IMR-90 (cell line): ENCODE measurements around the gene CXCL3. TPM values are rescaled to one million over a fixed set of nuclear protein-coding genes. Genes with fewer than 3 reads are reported as not detected.

Source experiments
- ATAC-seq: fragments of 200-7000 bp; cut with Tn5 transposase; 2 replicates; pipeline ENCODE4 v1.9.1; 2020; ENCODE audit warnings: low read depth, mild to moderate bottlenecking, moderate library complexity
- BruUV-seq: library from RNA; stranded (reverse); fragments of 400-500 nt; replicated peaks from 2 replicates; lab custom pipeline; 2021; lab: Mats Ljungman, UMichigan
- CTCF ChIA-PET: fragments of 300-600 bp; formaldehyde crosslinking; extraction: SDS; loops from one replicate; lab custom pipeline; 2021; ENCODE audit warnings: antibody characterized with exemption; lab: Yijun Ruan, JAX
- POLR2A ChIA-PET: fragments of 300-600 bp; sonication (Branson Sonifier 250); formaldehyde crosslinking; loops from one replicate; lab custom pipeline; 2022; ENCODE audit warnings: antibody characterized with exemption; ENCODE audit not compliant: unreplicated experiment; lab: Charles Lee
- DNase-seq: peaks from one replicate; pipeline ENCODE4 v3.0.0; 2013
- H2AFZ ChIP-seq: replicated peaks from 2 replicates; pipeline ENCODE3; 2013; ENCODE audit warnings: low read length, mild to moderate bottlenecking; ENCODE audit not compliant: poor library complexity
- H2AK5ac ChIP-seq: 2 replicates; pipeline ENCODE4 v1.6.1; 2013; ENCODE audit warnings: low read depth, low read length, inconsistent platforms
- H2AK9ac ChIP-seq: replicated peaks from 2 replicates; pipeline ENCODE3; 2013; ENCODE audit warnings: mild to moderate bottlenecking, low read depth, low read length, moderate library complexity; ENCODE audit not compliant: poor library complexity
- H2BK120ac ChIP-seq: 2 replicates; pipeline ENCODE4 v1.6.1; 2013; ENCODE audit warnings: low read depth, low read length, inconsistent platforms
- H2BK15ac ChIP-seq: 3 replicates; pipeline ENCODE4 v1.6.1; 2013; ENCODE audit warnings: low read depth, low read length, inconsistent platforms
- H2BK20ac ChIP-seq: 2 replicates; pipeline ENCODE4 v1.6.1; 2013; ENCODE audit warnings: low read depth, mild to moderate bottlenecking, inconsistent platforms, low read length, moderate library complexity
- H2BK5ac ChIP-seq: 2 replicates; pipeline ENCODE4 v1.6.1; 2013; ENCODE audit warnings: mild to moderate bottlenecking, low read depth, low read length, inconsistent platforms; ENCODE audit not compliant: poor library complexity, severe bottlenecking
- H3K14ac ChIP-seq: replicated peaks from 2 replicates; pipeline ENCODE4 v1.6.1; 2013; ENCODE audit warnings: low read depth, low read length, inconsistent platforms
- H3K18ac ChIP-seq: 2 replicates; pipeline ENCODE4 v1.6.1; 2013; ENCODE audit warnings: low read depth, low read length, control low read depth
- H3K23ac ChIP-seq: 2 replicates; pipeline ENCODE4 v1.6.1; 2013; ENCODE audit warnings: low read depth, low read length, inconsistent platforms
- H3K27ac ChIP-seq: 2 replicates; pipeline ENCODE4 v1.5.1; 2013; ENCODE audit warnings: mild to moderate bottlenecking, control low read depth, low read length; ENCODE audit not compliant: insufficient read depth
- H3K27me3 ChIP-seq: 2 replicates; pipeline ENCODE4 v1.6.1; 2013; ENCODE audit warnings: low read length; ENCODE audit not compliant: control insufficient read depth, insufficient read depth
- H3K36me3 ChIP-seq: 2 replicates; pipeline ENCODE4 v1.6.1; 2013; ENCODE audit warnings: low read length, mixed read lengths; ENCODE audit not compliant: control insufficient read depth, insufficient read depth
- H3K4ac ChIP-seq: 2 replicates; pipeline ENCODE4 v1.6.1; 2013; ENCODE audit warnings: low read depth, low read length, inconsistent platforms
- H3K4me1 ChIP-seq: 2 replicates; pipeline ENCODE4 v1.6.1; 2013; ENCODE audit warnings: low read length, mixed read lengths; ENCODE audit not compliant: control insufficient read depth, insufficient read depth
- H3K4me2 ChIP-seq: 2 replicates; pipeline ENCODE4 v1.6.1; 2013; ENCODE audit warnings: low read depth, mild to moderate bottlenecking, control low read depth, low read length, moderate library complexity
- H3K4me3 ChIP-seq: 2 replicates; pipeline ENCODE4 v1.5.1; 2013; ENCODE audit warnings: low read depth, mild to moderate bottlenecking, control low read depth, low read length, moderate library complexity; ENCODE audit not compliant: insufficient read depth
- H3K56ac ChIP-seq: 2 replicates; pipeline ENCODE4 v1.6.1; 2013; ENCODE audit warnings: low read length, inconsistent platforms; ENCODE audit not compliant: insufficient read depth; ENCODE audit errors: extremely low read depth
- H3K79me1 ChIP-seq, 2 experiments: 2 replicates each; pipeline ENCODE4 v1.6.1; 2013; ENCODE audit warnings: low read length in 2 of 2, inconsistent platforms in 1 of 2, low read depth in 1 of 2
- H3K9ac ChIP-seq: 2 replicates; pipeline ENCODE4 v1.6.1; 2013; ENCODE audit warnings: low read depth, low read length, control low read depth
- H3K9me1 ChIP-seq: 2 replicates; pipeline ENCODE4 v1.6.1; 2013; ENCODE audit warnings: low read length, inconsistent platforms; ENCODE audit not compliant: insufficient read depth
- H3K9me3 ChIP-seq: 2 replicates; pipeline ENCODE4 v1.6.1; 2013; ENCODE audit warnings: low read length; ENCODE audit not compliant: control insufficient read depth, insufficient read depth
- H4K20me1 ChIP-seq: 2 replicates; pipeline ENCODE4 v1.6.1; 2013; ENCODE audit warnings: low read length, inconsistent platforms; ENCODE audit not compliant: insufficient read depth
- H4K5ac ChIP-seq: 2 replicates; pipeline ENCODE4 v1.6.1; 2013; ENCODE audit warnings: mild to moderate bottlenecking, low read depth, low read length, control low read depth
- H4K8ac ChIP-seq, 2 experiments: 2 replicates each; pipeline ENCODE4 v1.6.1; 2013; ENCODE audit warnings: low read depth in 2 of 2, low read length in 2 of 2, control low read depth in 1 of 2, inconsistent platforms in 1 of 2
- H4K91ac ChIP-seq: 2 replicates; pipeline ENCODE4 v1.6.1; 2013; ENCODE audit warnings: low read depth, low read length, inconsistent platforms; ENCODE audit not compliant: insufficient read depth
- CEBPB ChIP-seq: IDR thresholded peaks from 2 replicates; pipeline ENCODE4 v1.6.1; 2012; ENCODE audit warnings: low read depth, low read length, improper control_type of control experiment
- NFE2L2 ChIP-seq: fragments of 150-350 bp; IDR thresholded peaks from 2 replicates; pipeline ENCODE4 v1.6.1; 2016; ENCODE audit warnings: low read depth, mild to moderate bottlenecking, low read length
- POLR2A ChIP-seq: IDR thresholded peaks from 2 replicates; pipeline ENCODE4 v1.6.1; 2012; ENCODE audit warnings: mild to moderate bottlenecking, low read depth, low read length
- RAD21 ChIP-seq: IDR thresholded peaks from 2 replicates; pipeline ENCODE4 v1.6.1; 2012; ENCODE audit warnings: low read length, improper control_type of control experiment
- RCOR1 ChIP-seq: IDR thresholded peaks from 2 replicates; pipeline ENCODE4 v1.6.1; 2012; ENCODE audit warnings: mild to moderate bottlenecking, low read length, improper control_type of control experiment; ENCODE audit not compliant: insufficient replicate concordance
- SMC3 ChIP-seq: fragments of 150-350 bp; IDR thresholded peaks from 2 replicates; pipeline ENCODE4 v1.6.1; 2016; ENCODE audit warnings: low read depth, mild to moderate bottlenecking, antibody characterized with exemption, low read length, moderate library complexity
- whole genome bisulfite sequencing, 2 experiments: methylation state at CpG; one replicate each; pipeline versions ENCODE4 v1.1.5 to v1.1.7; 2013; ENCODE audit warnings: missing lambda C conversion rate in 2 of 2; ENCODE audit not compliant: insufficient read length in 1 of 2; ENCODE audit errors: extremely low coverage in 2 of 2; 5-methylcytosine and 5-hydroxymethylcytosine counted together
- dilution Hi-C: fragments of 300-500 bp; cut with HindIII; formaldehyde crosslinking; loops from one replicate; pipeline ENCODE4 v1.14.3; 2018; ENCODE audit warnings: low sequenced_read_pairs; ENCODE audit not compliant: unreplicated experiment
- in situ Hi-C: fragments of 300-500 bp; cut with MboI; formaldehyde crosslinking; loops from 3 replicates; pipeline ENCODE4 v1.14.3; 2019; ENCODE audit warnings: low sequenced_read_pairs, inconsistent platforms, mixed read lengths
- intact Hi-C: fragments of 100-400 bp; cut with micrococcal nuclease; formaldehyde crosslinking; loops from 2 replicates; pipeline ENCODE4 v1.10.0; 2022
- polyA plus RNA-seq, 3 experiments: library from polyadenylated mRNA; depleted of rRNA; stranded (reverse); fragments of >200 nt; gene quantifications; 2 replicates each; pipeline ENCODE4 v1.2.3, GENCODE V29; 2012; ENCODE audit warnings: low replicate concordance in 1 of 3
- total RNA-seq: library from RNA; depleted of rRNA; stranded (reverse); fragments of >200 nt; gene quantifications from 2 replicates; pipeline ENCODE4 v1.2.3, GENCODE V29; 2012

The CXCL3 gene
- total and polyA plus RNA-seq, 2 of the 4 experiments (the other 2 are of a cell fraction), result 0.18 to 0.74 TPM

DNA sequence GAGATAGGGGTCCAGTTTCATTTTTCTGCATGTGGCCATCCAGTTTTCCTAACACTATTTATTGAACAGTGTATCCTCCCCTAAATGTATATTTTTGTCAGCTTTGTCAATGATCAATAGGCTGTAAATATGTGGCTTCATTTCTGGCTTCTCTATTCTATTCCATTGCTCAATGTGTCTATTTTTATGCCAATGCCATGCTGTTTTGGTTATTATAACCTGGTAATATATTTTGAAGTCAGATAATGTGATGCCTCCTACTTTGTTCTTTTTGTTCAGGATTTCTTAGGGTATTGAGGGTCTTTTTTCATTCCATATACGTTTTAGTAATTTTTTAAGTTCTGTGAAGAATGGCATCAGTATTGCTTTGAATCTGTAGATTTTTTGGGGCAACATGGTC, 8.7 kb upstream of the CXCL3 start:
- ChIA-PET CTCF (interaction anchor here (0.6 kb wide), 1 partner anchor 38 kb away, joined by 6 read pairs; no protein-coding TSS in a partner anchor), POLR2A (no interaction called here)
- no peak overlapping the region for H4K8ac ChIP-seq
- H2AFZ ChIP-seq, result no peak overlapping the region
- H3K9ac ChIP-seq, result no peak overlapping the region
- no peaks in the 10 kb centered on the region; the same call in 1 of the 2 replicates for H3K4me1 ChIP-seq
- dilution Hi-C loops (no loop called here), in situ Hi-C loops (no loop called here), intact Hi-C loops (no loop called here)
- H3K56ac ChIP-seq, result no peak overlapping the region
- no peak overlapping the region for H2BK120ac ChIP-seq
- no peak overlapping the region for H4K5ac ChIP-seq
- H3K9me1 ChIP-seq, result no peaks in the 10 kb centered on the region
- H3K4me2 ChIP-seq, result no peak overlapping the region
- no peak overlapping the region for H2AK5ac ChIP-seq
- H3K27me3 ChIP-seq, result no peaks in the 10 kb centered on the region
- H2BK20ac ChIP-seq, result no peak overlapping the region
- peaks cover 2% of the 10 kb centered on the region; the same call in 1 of the 2 replicates for H3K9me3 ChIP-seq
- H3K27ac ChIP-seq, result no peak overlapping the region
- H3K79me1 ChIP-seq, result no peaks in the 10 kb centered on the region
- H3K23ac ChIP-seq, result no peak overlapping the region
- WGBS, 2 experiments, result no CpG with 5 or more reads among the region's 1 CpG
- TF ChIP-seq POLR2A (no peak), CEBPB (no peak), NFE2L2 (no peak), RAD21 (no peak), RCOR1 (no peak), SMC3 (no peak)
- H3K36me3 ChIP-seq, result no peaks in the 10 kb centered on the region
- no peak overlapping the region for H2AK9ac ChIP-seq
- no peak overlapping the region for H2BK5ac ChIP-seq
- H4K20me1 ChIP-seq, result no peaks in the 10 kb centered on the region
- no peak overlapping the region for H3K14ac ChIP-seq
- no peak overlapping the region for H3K4me3 ChIP-seq
- no TSS peak for BruUV-seq
- H2BK15ac ChIP-seq, result no peak overlapping the region
- H3K4ac ChIP-seq, result no peak overlapping the region
- DNase-seq (no peak), ATAC-seq (no peak)
- no peak overlapping the region for H3K18ac ChIP-seq
- no peak overlapping the region for H4K91ac ChIP-seq
